Fibroblast of villous mesenchyme (primary cell): Measurements from ENCODE around the gene HKDC1. TPM values are rescaled to one million over a fixed set of nuclear protein-coding genes. Genes with fewer than 3 reads are reported as not detected.
A peak's percentile ranks its signal among the peaks of the same experiment; 100 is the strongest.
"Not testable (repeated sequence)": the region's sequence is repeated elsewhere in the genome, so short reads cannot be mapped to it uniquely, and the experiment has no call there.

Experiments
- DNase-seq: peaks from one replicate; pipeline ENCODE4 v3.0.0-alpha.2; 2010; ENCODE audit warnings: low read depth
- H3K4me3 ChIP-seq: 2 replicates; pipeline ENCODE4 v1.5.1; 2011; ENCODE audit warnings: low read depth, mild to moderate bottlenecking, low read length
- total RNA-seq: library from RNA; depleted of rRNA; stranded (reverse); fragments of >200 nt; gene quantifications from 2 replicates; pipeline ENCODE4 v1.2.3, GENCODE V29; 2012
- TF ChIP-seq, protein P1 (sequence below): IDR thresholded peaks from 2 replicates; pipeline ENCODE4 v1.5.1; 2012; ENCODE audit warnings: low read depth, mild to moderate bottlenecking, low read length; ENCODE audit not compliant: insufficient read depth

The HKDC1 gene, protein sequence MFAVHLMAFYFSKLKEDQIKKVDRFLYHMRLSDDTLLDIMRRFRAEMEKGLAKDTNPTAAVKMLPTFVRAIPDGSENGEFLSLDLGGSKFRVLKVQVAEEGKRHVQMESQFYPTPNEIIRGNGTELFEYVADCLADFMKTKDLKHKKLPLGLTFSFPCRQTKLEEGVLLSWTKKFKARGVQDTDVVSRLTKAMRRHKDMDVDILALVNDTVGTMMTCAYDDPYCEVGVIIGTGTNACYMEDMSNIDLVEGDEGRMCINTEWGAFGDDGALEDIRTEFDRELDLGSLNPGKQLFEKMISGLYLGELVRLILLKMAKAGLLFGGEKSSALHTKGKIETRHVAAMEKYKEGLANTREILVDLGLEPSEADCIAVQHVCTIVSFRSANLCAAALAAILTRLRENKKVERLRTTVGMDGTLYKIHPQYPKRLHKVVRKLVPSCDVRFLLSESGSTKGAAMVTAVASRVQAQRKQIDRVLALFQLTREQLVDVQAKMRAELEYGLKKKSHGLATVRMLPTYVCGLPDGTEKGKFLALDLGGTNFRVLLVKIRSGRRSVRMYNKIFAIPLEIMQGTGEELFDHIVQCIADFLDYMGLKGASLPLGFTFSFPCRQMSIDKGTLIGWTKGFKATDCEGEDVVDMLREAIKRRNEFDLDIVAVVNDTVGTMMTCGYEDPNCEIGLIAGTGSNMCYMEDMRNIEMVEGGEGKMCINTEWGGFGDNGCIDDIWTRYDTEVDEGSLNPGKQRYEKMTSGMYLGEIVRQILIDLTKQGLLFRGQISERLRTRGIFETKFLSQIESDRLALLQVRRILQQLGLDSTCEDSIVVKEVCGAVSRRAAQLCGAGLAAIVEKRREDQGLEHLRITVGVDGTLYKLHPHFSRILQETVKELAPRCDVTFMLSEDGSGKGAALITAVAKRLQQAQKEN
- 0.43 and 0.64 TPM in 2 replicates for total RNA-seq

DNA sequence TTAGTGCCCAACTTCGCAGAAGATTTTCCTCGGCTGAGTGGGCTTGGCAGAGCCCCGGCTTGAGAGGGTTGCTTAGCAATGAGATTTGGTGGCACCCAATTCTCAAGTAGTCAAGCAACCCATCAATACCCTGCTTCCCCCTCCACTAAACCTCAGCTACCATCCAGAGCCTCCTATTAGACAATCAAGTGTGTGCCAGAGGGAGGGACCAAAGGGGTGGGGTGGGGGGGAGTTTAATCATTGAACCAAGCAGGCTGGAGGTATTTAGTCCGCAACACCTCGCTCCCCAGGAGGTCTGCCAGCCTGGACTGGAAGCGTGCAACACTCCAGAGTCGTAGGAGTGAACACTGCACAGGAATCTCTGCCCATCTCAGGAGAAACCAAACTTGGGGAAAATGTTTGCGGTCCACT lies at the start of gene HKDC1:
TSS of gene HKDC1 (plus strand) at position 292 of the 411 bp plus-strand sequence. CDS start at position 396, 104 bp downstream.
- TF ChIP-seq, protein P1, sequence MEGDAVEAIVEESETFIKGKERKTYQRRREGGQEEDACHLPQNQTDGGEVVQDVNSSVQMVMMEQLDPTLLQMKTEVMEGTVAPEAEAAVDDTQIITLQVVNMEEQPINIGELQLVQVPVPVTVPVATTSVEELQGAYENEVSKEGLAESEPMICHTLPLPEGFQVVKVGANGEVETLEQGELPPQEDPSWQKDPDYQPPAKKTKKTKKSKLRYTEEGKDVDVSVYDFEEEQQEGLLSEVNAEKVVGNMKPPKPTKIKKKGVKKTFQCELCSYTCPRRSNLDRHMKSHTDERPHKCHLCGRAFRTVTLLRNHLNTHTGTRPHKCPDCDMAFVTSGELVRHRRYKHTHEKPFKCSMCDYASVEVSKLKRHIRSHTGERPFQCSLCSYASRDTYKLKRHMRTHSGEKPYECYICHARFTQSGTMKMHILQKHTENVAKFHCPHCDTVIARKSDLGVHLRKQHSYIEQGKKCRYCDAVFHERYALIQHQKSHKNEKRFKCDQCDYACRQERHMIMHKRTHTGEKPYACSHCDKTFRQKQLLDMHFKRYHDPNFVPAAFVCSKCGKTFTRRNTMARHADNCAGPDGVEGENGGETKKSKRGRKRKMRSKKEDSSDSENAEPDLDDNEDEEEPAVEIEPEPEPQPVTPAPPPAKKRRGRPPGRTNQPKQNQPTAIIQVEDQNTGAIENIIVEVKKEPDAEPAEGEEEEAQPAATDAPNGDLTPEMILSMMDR: no peak
- DNase-seq: no peak
- no peak within 1 kb of the TSS for H3K4me3 ChIP-seq

DNA sequence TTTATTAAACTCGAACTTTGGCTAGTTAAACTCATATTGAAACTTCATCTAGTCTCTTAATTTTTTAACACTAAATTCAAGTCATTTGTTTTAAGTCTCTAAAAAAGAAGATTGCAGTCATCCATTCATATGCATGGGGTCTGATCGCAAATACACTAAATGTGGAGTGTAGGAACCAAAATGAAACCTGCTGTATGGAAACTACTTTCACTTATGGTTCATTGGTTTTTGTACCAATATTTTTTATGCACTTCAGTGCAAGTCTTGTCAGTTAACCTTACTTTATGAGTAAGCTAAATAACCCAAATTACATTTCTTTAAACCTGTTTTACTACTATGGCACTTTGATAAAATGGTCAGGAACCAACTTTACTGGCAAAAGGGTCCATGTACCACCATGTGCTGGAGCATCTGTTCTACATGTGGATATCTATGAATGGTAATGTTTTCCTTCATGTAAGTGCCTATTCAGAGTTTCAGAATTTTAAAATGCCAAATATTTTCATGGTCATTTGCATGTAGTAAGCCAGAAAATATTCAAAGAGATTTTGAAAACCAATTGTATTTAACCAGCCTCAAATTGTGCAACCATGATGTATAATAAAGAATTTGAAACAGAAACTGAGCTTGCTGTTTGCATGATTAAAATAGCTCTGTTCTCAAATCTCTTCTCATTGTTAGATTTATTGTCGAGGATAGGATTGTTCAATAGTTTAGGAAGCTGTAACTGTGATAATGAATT lies 47.7 kb upstream of the HKDC1 start:
- no peak overlapping the region for H3K4me3 ChIP-seq
- no peak for DNase-seq
- TF ChIP-seq, protein P1: no peak

DNA sequence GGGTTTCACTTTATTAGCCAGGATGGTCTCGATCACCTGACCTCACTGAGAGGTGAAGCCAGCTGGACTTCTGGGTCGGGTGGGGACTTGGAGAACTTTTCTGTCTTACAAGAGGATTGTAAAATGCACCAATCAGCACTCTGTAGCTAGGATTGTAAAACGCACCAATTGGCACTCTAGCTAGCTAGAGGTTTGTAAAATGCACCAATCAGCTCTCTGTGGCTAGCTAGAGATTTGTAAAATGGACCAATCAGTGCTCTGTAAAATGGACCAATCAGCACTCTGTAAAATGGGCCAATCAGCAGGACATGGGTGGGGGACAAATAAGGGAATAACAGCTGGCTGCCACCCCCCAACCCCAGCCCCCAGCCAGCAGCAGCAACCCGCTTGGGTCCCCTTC lies 44.8 kb upstream of the HKDC1 start:
- DNase-seq, H3K4me3 ChIP-seq: not testable (repeated sequence)

DNA sequence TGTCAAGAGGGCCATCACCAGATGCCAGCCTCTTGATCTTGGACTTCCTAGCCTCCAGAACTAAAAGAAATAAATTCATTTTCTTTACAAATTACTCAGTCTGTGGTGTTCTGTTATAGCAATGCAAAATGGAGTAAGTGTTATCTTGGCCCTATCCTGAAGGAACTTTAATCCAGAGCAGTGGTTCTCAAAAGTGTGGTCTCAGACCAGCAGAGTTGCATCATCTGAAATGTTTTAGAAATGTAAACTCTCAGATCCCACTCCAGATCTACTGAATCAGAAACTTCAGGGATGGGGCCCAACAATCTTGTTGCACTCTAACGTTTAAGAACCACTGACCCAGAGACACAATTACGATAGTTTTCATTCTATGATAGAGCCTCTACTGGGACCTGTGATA lies 43.3 kb upstream of the HKDC1 start:
- H3K4me3 ChIP-seq: no peak overlapping the region
- TF ChIP-seq, protein P1: no peak

DNA sequence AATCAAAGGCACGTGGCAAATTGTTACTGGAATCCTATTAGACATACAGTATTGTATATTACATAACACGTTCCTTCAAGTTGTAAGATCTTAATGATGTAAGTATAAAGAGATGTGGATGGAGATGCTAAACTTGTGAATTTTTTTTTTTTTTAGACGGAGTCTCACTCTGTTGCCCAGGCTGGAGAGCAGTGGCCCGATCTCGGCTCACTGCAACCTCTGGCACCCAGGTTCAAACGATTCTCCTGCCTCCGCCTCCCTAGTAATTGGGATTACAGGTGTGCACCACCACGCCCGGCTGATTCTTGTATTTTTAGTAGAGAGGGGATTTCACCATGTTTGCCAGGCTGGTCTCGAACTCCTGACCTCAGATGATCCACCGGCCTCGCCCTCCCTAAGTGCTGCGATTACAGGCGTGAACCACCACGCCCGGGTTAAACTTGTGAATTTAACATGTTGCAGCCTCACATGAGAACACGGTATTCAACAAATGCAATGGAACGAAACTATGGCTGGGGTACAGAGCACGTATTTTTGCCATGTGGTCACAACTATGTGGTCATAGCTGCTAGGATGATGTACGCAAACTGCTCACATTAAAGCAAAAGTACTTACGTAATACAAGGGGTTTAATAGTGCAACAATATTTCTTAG lies 40.9 kb upstream of the HKDC1 start:
- TF ChIP-seq, protein P1: no peak
- H3K4me3 ChIP-seq: peak overlapping the region; percentile 94
- no peak for DNase-seq

More for the DNA sequence above, 43.3 kb upstream of the HKDC1 start:
- peak; percentile 6 for DNase-seq

DNA sequence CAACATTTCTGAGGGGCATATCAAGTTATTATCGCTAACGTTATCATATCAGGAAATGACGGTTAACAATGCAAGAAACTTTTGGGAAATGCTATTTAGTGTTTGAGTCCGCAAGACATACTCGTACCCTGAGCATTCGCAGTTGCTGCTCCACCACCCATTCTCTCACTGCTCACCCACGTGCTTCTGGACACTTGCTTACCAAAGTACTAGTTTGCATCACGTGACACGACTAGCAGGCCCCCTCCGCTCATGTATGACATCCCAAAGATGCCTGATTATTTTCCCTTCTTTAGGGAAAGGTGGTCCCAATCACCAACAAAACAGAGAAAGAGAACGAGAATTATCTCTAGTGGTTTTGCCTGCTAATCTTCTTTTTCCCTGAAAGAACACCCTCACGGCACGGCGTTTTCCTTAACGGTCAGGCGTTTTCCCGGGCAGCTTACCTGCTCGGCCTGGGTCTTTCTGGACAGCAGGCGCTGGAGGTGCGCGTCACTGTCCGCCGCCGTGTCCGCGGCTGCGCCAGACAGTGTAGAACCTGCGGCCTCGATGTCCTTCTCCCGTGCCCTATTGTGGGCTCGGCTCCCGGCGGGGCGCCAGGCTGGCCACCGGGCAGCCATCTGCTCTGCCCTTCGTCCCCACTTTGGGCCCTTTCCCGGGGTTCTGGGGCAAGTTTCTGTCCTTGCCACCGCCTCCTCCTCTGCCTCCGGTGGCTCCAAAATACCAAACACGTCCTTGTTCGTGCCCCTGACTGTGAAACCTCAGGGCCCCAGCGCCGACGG lies 40.2 kb upstream of the HKDC1 start, which contains the start of gene SUPV3L1:
TSS of gene SUPV3L1 (plus strand) at position 492 of the 782 bp plus-strand sequence. CDS start at position 550, 58 bp downstream.
- H3K4me3 ChIP-seq: peak within 1 kb of the TSS; percentile 94
- DNase-seq: peak; percentile 98
- TF ChIP-seq, protein P1: no peak
